AG10803 (cell line): ENCODE data around the gene PRELID3B.

ENCODE experiments used
- DNase-seq: peaks from one replicate; pipeline ENCODE4 v3.0.0; 2010; ENCODE audit warnings: low read depth
- H3K4me3 ChIP-seq: 2 replicates; pipeline ENCODE4 v1.5.1; 2011; ENCODE audit warnings: mild to moderate bottlenecking, low read length, control low read depth
- CTCF ChIP-seq: conservative IDR thresholded peaks from 2 replicates; pipeline ENCODE4 v1.5.1; 2011; ENCODE audit warnings: mild to moderate bottlenecking, low read length, control low read depth, inconsistent platforms

Gene PRELID3B

DNA sequence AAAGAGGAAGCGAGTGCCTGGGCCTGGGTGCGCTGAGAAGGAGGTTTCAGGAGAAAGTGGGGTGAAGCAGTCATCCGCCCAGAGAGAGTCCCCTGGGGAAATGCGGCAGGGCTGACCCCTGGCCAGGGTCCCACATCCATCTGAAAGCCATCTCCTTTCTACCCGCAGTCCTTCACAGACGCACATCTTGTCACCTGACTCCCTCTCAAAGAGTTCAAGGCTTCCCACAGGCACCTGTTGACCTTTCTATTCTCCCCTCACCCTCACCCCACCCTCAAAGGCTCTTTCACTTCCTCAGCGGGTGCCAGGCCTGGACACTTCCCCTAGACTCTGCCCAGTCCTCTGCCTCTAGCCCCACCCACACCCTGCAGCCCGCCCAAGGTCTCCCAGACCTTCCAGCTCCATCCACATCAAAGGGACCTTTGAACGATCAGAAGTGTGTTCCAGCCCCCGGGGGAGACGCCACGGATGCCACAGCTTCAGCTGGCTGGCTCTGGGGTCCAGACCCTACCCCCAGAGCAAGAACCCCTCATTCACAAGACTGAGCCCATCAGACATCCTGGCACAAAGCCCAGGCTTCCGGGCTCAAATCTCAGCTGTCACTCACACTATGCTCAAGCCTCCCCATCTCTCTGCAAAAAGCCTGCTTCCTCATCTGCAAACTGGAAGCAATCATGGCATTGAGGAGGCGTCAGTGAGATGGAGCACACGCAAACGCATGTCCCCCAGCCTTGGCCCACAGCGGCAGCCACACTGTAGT, 37.6 kb downstream of the PRELID3B start:
- no peak for TF ChIP-seq CTCF
- no peak for DNase-seq
- peak overlapping the region; percentile 85 for H3K4me3 ChIP-seq

DNA sequence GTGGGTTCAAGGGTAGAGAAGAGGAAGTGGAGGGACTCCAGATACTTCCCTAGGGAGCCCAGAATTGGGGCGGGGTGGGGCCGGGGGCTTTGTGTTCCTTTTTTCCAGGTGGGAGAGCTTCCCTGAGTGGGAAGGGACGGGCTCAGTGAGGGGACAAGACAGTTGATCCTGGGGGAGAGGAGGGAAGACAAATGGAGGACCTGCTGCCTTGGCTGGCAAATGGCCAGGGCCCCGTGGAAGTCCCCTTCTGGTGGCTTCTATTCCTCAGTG, 38.2 kb downstream of the PRELID3B start:
- H3K4me3 ChIP-seq: no peak overlapping the region
- DNase-seq: no peak
- TF ChIP-seq CTCF: no peak

DNA sequence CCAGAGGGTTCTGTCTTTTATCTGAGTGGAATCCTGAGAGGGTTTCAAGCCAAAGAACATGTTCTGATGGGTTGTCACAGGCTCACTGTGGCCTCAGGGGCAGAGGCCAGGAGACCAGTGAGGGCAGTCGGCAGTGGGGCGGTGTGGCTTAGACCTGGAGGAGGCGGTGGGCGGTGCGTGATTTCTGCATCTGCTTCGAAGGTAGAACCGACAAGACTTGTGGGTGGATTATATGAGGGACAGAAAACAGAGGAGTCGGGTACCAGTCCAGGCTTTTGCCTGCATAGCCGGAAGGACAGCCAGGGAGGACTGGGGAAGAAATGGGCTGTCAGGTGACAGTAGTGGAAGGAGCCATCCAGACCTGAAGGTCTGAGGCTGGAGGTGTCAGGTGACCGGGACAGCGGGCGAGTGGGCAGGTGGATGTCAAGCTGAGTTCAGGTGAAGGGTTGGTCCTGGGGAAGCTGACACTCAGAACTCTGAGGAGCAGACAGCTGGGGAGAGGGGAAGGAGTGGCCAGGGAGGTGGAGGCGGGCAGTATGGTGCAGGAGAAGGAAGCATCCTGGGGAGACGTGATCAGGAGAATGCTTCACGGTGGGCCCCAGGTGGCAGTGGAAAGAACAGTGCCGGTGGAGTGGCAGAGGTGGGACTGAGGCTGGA, 38.6 kb downstream of the PRELID3B start:
- no peak for TF ChIP-seq CTCF
- no peak for DNase-seq

GRCh38 chr20:59002874-59003399, 39.6 kb downstream of the PRELID3B start:
- H3K4me3 ChIP-seq: no peak overlapping the region
- DNase-seq: no peak
- no peak for TF ChIP-seq CTCF

More for the DNA sequence above, 38.6 kb downstream of the PRELID3B start:
- no peak overlapping the region for H3K4me3 ChIP-seq

GRCh38 chr20:59002388-59002787, 40.2 kb downstream of the PRELID3B start:
- H3K4me3 ChIP-seq: no peak overlapping the region
- no peak for TF ChIP-seq CTCF
- DNase-seq: no peak

DNA sequence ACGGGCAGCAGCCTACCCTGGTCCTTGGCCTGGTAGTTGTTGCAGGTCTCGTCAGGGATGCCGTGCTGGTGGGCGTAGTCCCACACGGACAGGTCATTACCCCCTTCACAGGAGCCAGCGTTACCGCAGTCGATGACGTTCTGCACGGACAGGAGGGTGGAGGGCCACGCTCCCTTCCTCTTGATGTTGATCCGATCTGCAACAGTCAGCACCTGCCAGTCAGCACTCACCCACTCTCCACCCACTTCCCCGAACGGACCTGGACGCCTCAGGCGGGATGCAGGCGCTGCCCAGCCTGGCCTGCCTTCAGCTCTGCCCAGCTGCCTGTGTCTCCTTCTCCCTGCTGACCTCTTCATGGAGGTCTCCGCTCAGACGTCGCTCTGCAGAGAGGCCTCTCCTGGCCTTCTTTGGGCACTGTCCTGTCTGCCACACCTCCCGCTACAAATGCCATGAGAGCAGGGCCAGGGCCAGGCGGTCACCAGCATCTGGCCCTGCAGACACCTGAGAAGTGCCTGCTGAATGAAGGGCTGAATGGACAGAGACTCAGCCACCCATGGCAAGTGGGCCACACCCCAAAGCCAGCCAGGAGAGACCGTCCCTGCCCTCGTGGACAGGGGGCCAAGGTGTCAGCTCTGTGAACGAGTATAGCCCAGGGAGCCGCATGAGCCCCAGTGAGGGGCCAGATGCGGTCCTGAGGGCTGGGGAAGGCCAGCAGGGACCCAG, 41.0 kb downstream of the PRELID3B start:
- H3K4me3 ChIP-seq: no peak overlapping the region
- no peak for DNase-seq
- no peak for TF ChIP-seq CTCF

DNA sequence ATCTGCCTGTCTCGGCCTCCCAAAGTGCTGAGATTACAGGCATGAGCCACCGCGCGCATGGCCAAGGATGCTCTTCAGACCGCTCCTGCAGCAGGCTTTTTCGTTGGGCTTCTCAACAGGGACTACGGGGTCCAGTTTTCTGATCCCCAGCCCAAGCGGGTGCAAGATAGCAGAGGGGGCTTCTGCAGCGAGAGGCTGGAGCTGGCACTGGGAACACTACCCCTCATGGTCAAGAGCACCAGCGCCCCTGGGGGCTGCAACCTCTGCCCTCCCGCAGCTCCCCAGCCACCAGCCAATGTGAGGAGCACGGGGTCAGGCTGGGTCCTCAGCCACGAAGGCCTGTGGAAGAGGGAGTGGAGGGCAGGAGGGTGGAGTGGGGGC, 41.5 kb downstream of the PRELID3B start:
- H3K4me3 ChIP-seq: no peak overlapping the region
- no peak for TF ChIP-seq CTCF
- DNase-seq: no peak
